ENCODE data around the gene SDK2. TPM values are rescaled to one million over a fixed set of nuclear protein-coding genes. Genes with fewer than 3 reads are reported as not detected.

Gene SDK2
- total RNA-seq, 1 donor: under 0.01 TPM

DNA sequence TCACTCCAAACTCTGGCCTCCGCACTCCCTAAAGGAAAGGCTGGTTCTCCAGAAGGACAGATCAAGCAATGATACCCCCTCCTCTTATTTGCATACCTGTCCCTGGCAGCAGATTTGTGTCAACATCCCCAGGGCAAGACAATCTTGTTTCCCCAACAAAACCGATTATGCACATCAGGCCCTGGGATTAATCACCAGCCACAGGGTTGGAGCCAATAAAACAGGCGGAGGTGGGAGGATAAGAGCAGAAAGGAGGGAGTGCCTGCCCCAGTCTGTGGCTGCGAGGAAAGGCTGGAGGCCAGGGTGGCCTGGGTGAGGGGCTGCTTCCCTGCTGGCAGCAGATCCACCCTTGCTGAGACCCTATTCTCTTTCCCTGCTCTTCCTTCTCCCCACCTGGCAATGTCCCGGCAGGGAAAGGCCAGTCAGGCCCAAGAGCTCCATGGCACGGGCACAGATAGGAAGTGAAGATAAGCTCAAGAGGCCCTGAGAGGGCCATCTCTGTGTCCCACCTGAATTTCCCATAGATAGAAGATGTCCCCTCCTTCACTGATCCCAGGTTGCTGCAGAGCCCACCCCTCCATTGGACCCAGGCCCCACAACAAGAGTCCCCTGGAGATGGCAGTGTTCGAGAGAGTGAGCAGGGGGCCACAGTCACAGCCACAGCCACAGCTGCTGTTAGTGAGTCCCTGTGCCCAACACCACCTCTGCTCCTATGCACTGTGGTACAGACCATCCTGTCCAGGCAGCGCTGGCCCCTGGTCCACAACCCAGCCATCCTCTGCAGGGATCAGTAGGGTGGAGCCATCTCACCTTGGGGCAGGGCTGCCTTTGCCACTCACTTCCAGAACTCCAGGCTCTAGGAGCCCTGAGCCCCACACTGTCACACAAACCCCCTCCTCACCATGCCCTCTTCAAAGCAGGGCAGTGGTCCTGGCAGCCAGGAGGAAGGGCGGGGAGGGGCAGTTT lies 137.5 kb downstream of the SDK2 start:
- no peak overlapping the region for H3K4me3 ChIP-seq (ENCODE audit: low read depth, low read length)
- no peak for DNase-seq (ENCODE audit: low read depth)
- TF ChIP-seq, protein P1, sequence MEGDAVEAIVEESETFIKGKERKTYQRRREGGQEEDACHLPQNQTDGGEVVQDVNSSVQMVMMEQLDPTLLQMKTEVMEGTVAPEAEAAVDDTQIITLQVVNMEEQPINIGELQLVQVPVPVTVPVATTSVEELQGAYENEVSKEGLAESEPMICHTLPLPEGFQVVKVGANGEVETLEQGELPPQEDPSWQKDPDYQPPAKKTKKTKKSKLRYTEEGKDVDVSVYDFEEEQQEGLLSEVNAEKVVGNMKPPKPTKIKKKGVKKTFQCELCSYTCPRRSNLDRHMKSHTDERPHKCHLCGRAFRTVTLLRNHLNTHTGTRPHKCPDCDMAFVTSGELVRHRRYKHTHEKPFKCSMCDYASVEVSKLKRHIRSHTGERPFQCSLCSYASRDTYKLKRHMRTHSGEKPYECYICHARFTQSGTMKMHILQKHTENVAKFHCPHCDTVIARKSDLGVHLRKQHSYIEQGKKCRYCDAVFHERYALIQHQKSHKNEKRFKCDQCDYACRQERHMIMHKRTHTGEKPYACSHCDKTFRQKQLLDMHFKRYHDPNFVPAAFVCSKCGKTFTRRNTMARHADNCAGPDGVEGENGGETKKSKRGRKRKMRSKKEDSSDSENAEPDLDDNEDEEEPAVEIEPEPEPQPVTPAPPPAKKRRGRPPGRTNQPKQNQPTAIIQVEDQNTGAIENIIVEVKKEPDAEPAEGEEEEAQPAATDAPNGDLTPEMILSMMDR (IDR thresholded peaks at IDR 0.05; ENCODE audit: insufficient read depth, low read depth, low read length): no peak

DNA sequence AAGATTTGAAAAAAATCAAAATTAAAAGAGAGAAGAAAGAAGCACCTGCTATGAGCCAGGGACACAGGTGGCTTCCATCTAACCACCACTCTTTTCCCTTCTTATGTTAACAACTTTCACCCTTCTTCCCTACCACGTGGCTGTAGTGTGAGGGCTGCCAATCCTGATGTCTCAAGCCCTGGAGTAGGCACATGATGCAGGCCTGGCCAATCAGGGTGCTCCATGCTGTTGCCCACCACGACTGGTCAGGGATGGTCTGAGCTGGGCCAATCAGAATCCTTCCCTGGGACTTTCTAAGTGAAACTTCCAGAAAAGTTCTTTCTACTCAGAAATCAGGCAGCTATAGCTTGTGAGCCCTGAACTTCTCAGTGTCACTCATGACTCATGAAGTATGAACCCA lies 140.7 kb downstream of the SDK2 start:
- H3K4me3 ChIP-seq (ENCODE audit: low read depth, low read length): no peak overlapping the region
- no peak for DNase-seq (ENCODE audit: low read depth)
- TF ChIP-seq, protein P1 (IDR thresholded peaks at IDR 0.05; ENCODE audit: insufficient read depth, low read depth, low read length): no peak

DNA sequence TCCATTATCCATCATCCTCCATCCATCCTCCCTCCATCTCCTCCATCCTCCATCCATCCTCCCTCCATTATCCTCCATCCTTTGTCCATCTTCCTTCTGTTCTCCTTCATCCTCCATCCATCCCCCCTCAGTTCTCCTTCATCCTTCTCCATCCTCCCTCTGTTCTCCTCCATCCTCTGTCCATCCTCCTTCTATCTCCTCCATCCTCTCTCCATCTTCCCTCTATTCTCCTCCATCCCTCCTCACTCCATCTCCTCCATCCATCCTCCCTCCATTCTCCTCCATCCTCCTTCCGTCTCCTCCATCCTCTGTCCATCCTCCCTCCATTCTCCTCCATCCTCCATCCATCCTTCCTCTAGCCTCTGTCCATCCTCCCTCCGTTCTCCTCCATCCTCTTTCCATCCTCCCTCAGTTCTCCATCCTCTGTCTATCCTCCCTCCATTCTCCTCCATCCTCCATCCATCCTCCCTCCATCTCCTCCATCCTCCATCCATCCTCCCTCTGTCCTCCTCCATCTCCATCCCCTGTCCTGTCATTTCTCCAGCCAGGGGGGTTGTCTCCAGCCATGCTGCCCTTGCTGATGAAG lies 143.7 kb downstream of the SDK2 start:
- H3K4me3 ChIP-seq (ENCODE audit: low read depth, low read length): no peak overlapping the region
- no peak for DNase-seq (ENCODE audit: low read depth)
- TF ChIP-seq, protein P1 (IDR thresholded peaks at IDR 0.05; ENCODE audit: insufficient read depth, low read depth, low read length): no peak

DNA sequence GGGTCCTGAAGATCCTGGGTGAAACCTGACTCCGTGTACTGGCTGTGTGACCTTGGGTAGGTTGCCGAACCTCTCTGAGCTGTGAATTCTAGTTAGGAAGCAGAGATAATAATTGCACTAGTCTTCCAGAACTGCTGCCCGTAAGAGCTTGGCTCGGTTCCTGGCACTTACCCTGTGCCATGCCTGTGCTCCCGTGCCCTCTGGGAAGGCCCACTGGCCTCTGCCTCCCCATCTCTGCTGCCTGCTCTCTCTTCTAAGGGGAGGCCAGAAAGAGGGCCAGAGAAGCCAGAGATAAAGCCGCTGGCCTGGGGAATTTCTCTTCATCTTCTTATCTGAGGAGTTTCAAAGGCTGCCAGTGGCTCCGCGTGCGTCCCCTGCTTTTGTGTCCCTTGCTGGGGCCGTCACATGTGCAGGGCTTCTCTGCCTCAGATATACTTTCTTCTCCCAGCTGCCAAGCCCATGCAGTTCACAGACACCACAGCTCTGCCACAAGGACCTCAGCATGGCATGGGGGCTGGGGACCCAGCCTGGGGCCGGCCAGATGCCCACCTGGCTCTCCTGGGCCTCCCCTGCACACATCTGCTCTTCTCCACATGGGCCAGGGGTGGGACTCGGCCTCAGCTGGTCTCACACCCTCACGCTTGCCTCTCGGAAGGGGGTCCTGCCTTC lies 145.2 kb downstream of the SDK2 start:
- TF ChIP-seq, protein P1 (IDR thresholded peaks at IDR 0.05; ENCODE audit: insufficient read depth, low read depth, low read length): no peak
- H3K4me3 ChIP-seq (ENCODE audit: low read depth, low read length): no peak overlapping the region
- DNase-seq (ENCODE audit: low read depth): no peak

DNA sequence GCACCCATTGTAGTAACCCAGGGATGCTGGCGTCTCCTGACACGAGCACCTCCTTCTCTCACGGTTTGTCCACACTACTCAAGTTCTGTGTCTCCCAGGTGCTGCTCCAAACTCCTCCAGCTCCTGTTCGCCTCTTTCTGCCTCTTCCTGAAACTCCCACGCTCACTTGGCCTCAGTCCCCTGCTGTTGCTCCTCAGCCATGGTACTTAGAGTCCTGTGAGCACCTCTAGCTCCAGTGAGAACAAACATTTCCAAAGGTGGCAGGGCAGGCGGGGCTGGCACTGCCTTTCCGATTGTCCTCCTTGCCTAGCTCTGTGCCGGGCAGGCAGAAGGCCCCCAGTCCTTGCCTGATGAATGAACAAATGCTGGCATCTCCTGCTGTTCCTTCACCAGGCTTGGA lies 146.1 kb downstream of the SDK2 start:
- TF ChIP-seq, protein P1 (IDR thresholded peaks at IDR 0.05; ENCODE audit: insufficient read depth, low read depth, low read length): no peak

DNA sequence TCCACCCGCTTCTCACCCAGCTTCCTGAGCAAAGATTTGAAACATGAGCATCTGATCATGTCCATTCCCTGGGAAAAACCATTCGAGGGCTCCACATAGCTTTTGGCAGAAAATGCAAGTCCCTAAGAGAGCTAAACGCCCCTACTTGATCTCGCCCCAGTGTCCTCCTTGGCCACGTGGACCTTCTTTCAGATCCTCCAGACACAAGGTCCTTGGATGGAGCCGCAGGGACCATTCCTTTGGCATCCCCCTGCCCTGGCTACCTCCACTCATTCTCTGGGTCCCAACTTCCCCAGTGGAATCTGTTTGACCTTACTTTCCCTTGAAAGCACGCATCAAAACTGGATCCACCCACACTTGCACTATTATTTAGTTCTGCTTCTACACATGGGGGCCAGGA lies 146.5 kb downstream of the SDK2 start:
- no peak for DNase-seq (ENCODE audit: low read depth)
- H3K4me3 ChIP-seq (ENCODE audit: low read depth, low read length): no peak overlapping the region
- TF ChIP-seq, protein P1 (IDR thresholded peaks at IDR 0.05; ENCODE audit: insufficient read depth, low read depth, low read length): no peak

More for the DNA sequence above, 146.1 kb downstream of the SDK2 start:
- DNase-seq (ENCODE audit: low read depth): no peak
- H3K4me3 ChIP-seq (ENCODE audit: low read depth, low read length): no peak overlapping the region
